Measurements from ENCODE around the gene TPM1.

- TF ChIP-seq SIN3A (IDR thresholded peaks at IDR 0.05; ENCODE audit: borderline replicate concordance, insufficient read depth, low read length) (no peak), REST (IDR thresholded peaks at IDR 0.05; ENCODE audit: insufficient read depth in 1 of 2, low read depth in 2 of 2, low read length in 2 of 2) (no peak), TAF1 (IDR thresholded peaks at IDR 0.05; ENCODE audit: borderline replicate concordance, insufficient read depth, low read length) (no peak), POLR2AphosphoS5 (IDR thresholded peaks at IDR 0.05; ENCODE audit: low read depth, low read length) (no peak)
Observed at GRCh38 chr15:63040954-63041353, 1.6 kb upstream of the TPM1 start.

All from PFSK-1 (cell line).